RWPE2 (cell line): Measurements from ENCODE around the gene CRB2.

Source experiments
- ATAC-seq: fragments of 200-7000 bp; cut with Tn5 transposase; 3 replicates; pipeline ENCODE4 v1.9.1; 2021; ENCODE audit warnings: low read depth
- DNase-seq: peaks from one replicate; pipeline ENCODE4 v3.0.0-alpha.2; 2020; ENCODE audit warnings: low spot score
- H3K27ac ChIP-seq: fragments of 450-650 bp; 2 replicates; pipeline ENCODE4 v1.5.1; 2017; ENCODE audit warnings: mild to moderate bottlenecking; ENCODE audit not compliant: poor library complexity, severe bottlenecking
- H3K27me3 ChIP-seq: fragments of 250-450 bp; sonication (Bioruptor Pico); 2 replicates; pipeline ENCODE4 v1.5.1; 2021; ENCODE audit warnings: mild to moderate bottlenecking, moderate library complexity; ENCODE audit not compliant: insufficient read depth, poor library complexity, severe bottlenecking
- H3K36me3 ChIP-seq: fragments of 250-450 bp; sonication (Bioruptor Pico); 2 replicates; pipeline ENCODE4 v1.5.1; 2020; ENCODE audit warnings: low read depth, mild to moderate bottlenecking, moderate library complexity
- H3K4me1 ChIP-seq: fragments of 250-450 bp; sonication (Bioruptor Pico); 2 replicates; pipeline ENCODE4 v1.5.1; 2021; ENCODE audit warnings: mild to moderate bottlenecking, moderate library complexity; ENCODE audit not compliant: insufficient read depth, poor library complexity, severe bottlenecking
- H3K4me3 ChIP-seq: fragments of 250-450 bp; sonication (Bioruptor Pico); 2 replicates; pipeline ENCODE4 v1.5.1; 2021; ENCODE audit warnings: mild to moderate bottlenecking, moderate library complexity; ENCODE audit not compliant: severe bottlenecking
- H3K9me3 ChIP-seq: fragments of 250-450 bp; sonication (Bioruptor Pico); 2 replicates; pipeline ENCODE4 v1.5.1; 2021; ENCODE audit warnings: mild to moderate bottlenecking, moderate library complexity; ENCODE audit not compliant: severe bottlenecking
- TF ChIP-seq, protein P1 (sequence below): fragments of 450-650 bp; IDR thresholded peaks from one replicate; pipeline ENCODE4 v1.5.1; 2017; ENCODE audit warnings: mild to moderate bottlenecking, moderate library complexity; ENCODE audit not compliant: poor library complexity, severe bottlenecking

CRB2 gene

DNA sequence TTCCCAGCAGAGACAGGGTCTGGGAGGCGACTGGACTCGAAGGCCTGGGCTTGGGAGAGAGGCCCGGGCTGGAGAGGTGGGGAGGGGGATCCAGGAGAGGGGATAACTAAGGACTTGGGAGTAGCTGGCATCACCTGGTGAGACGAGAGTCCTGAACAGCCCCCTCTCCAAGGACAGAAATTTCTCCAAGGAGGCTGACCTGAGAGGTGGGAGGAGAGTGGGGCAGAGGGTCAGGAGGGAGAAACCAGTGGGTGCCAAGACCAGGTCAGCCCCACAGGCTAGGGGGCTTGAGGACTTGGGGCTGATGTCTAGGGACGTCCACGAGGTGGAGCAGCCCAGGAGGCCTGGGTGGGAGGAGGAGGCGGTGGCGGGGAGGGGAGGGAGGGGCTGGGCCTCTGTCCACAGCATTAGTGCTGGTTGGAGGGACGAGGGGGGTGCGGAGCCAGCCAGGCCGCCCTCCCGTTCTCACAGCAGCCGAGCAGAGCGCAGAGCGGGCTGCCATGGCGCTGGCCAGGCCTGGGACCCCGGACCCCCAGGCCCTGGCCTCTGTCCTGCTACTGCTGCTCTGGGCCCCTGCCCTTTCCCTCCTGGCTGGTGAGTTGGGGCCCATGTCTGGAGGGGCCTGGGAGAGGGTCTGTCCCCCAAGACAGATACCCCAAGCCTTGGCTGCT lies at the start of gene CRB2:
CRB2 (plus strand) TSS at position 437 of the 671 bp plus-strand sequence; CDS start at position 501, 64 bp downstream.
- Histone ChIP-seq H3K9me3 (no peaks in the 10 kb centered on the region), H3K27me3 (no peaks in the 10 kb centered on the region), H3K27ac (no peak within 1 kb of the TSS), H3K4me1 (no peaks in the 10 kb centered on the region), H3K36me3 (no peaks in the 10 kb centered on the region), H3K4me3 (no peak within 1 kb of the TSS)
- no peak for DNase-seq
- TF ChIP-seq, protein P1, sequence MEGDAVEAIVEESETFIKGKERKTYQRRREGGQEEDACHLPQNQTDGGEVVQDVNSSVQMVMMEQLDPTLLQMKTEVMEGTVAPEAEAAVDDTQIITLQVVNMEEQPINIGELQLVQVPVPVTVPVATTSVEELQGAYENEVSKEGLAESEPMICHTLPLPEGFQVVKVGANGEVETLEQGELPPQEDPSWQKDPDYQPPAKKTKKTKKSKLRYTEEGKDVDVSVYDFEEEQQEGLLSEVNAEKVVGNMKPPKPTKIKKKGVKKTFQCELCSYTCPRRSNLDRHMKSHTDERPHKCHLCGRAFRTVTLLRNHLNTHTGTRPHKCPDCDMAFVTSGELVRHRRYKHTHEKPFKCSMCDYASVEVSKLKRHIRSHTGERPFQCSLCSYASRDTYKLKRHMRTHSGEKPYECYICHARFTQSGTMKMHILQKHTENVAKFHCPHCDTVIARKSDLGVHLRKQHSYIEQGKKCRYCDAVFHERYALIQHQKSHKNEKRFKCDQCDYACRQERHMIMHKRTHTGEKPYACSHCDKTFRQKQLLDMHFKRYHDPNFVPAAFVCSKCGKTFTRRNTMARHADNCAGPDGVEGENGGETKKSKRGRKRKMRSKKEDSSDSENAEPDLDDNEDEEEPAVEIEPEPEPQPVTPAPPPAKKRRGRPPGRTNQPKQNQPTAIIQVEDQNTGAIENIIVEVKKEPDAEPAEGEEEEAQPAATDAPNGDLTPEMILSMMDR, result no peak
- ATAC-seq, result no peak

DNA sequence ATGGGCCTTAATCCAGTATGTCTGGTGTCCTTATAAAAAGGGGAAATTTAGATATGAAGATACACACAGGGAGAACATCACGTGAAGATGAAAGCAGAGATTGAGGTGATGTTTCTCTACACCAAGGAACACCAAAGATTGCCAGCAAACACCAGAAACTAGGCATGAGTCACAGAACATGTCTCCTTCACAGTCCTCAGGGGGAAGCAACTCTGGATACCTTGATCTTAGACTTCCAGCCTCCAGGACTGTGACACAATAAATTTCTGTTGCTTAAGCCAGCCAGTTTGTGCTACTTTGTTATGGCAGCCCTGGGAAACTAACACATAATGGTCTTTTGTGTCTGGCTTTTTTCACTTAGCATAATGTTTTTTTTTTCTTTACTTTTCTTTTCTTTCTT lies 46.4 kb upstream of the CRB2 start:
- ATAC-seq, result no peak
- no peak overlapping the region for H3K27ac ChIP-seq

GRCh38 chr9:123310551-123311249 lies 45.3 kb upstream of the CRB2 start:
- H3K36me3 ChIP-seq, result no peaks in the 10 kb centered on the region
- TF ChIP-seq, protein P1, result no peak
- H3K4me3 ChIP-seq, result no peak overlapping the region
- H3K27ac ChIP-seq, result no peak overlapping the region
- DNase-seq, result no peak
- ATAC-seq, result no peak
- no peaks in the 10 kb centered on the region for H3K27me3 ChIP-seq
- H3K4me1 ChIP-seq, result no peaks in the 10 kb centered on the region
- H3K9me3 ChIP-seq, result no peaks in the 10 kb centered on the region

More for the DNA sequence above, 46.4 kb upstream of the CRB2 start:
- Histone ChIP-seq H3K36me3 (no peaks in the 10 kb centered on the region), H3K4me3 (no peak overlapping the region), H3K4me1 (no peaks in the 10 kb centered on the region), H3K27me3 (no peaks in the 10 kb centered on the region), H3K9me3 (no peaks in the 10 kb centered on the region)
- DNase-seq, result no peak
- TF ChIP-seq, protein P1, result no peak

DNA sequence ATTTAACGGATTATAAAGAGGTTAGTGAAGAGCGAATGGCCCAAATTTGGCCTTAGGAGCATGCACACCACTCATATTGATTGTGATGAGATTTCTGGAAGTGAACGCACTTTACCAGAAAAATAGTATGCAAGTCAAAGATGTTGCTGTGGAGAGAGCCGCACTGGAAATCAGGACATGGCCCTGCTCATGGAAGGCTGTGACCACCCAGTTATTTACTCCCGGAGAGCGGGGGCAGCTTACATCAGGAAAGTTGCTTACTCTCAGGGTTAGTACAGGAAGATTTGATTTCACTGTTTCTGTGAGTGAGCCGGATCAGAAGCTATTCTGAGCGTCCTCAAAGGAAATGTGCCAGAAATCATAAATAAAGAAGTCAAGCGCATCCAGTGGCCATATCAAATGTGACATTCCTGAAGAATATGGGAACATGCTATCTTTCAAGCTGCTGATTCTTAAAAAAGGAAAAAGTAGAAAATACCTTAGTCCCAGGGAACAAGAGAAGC lies 44.7 kb upstream of the CRB2 start:
- Histone ChIP-seq H3K4me1 (no peaks in the 10 kb centered on the region), H3K4me3 (no peak overlapping the region), H3K9me3 (no peaks in the 10 kb centered on the region), H3K27ac (no peak overlapping the region), H3K27me3 (no peaks in the 10 kb centered on the region), H3K36me3 (no peaks in the 10 kb centered on the region)
- DNase-seq (no peak), ATAC-seq (no peak)
- TF ChIP-seq, protein P1, result no peak
